ENCODE data around the gene RCC2.
"Not testable (repeated sequence)": the region's sequence is repeated elsewhere in the genome, so short reads cannot be mapped to it uniquely, and the experiment has no call there.

The RCC2 gene

DNA sequence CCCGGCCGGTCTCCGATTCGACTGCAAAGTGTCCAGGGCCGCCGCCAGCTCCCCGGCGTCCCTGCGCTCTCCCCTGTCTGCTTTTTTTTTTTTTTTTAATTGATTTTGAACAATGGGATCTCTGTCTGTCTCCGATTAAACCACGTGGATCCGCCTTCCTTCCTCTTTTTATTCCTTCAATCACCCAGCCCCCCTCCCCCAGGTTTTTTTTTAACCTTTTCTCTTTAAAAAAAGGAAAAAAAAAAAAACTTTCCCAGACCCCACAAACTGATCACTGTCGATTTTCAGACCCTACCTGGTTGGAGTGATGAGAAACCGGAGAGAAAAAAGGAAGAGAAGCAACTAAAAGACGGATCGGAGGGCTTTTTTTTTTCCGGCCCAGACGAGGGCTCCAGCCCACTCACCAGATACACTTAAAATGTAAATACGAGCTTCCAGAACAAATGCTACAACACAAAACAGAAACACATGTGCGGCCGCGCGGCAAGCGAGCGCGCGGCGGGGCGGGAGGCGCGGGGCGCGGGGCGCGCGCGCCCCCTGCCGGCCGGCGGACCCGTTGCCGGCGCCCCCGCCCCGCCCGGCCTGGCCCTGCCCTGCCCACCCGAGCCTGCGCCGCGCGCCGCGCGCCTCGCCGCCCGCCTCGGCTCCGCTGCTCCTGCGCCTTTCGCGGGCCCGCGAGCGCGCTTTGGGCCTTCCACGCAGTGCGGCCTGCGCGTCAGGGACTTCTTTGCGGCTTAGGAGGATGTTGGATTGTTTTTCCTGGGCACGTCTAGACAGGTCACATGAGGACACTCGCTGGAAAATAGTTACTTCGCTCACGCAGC is at the start of gene RCC2:
Gene RCC2, minus strand, starts transcription at position 428 of the 824 bp plus-strand sequence. CDS start 1,163 bp downstream, outside the sequence.
- peak; percentile 59 for DNase-seq

- DNase-seq: no peak
Observed at GRCh38 chr1:17486242-17486641, 46.8 kb upstream of the RCC2 start.

GRCh38 chr1:17485281-17485680 is 45.8 kb upstream of the RCC2 start:
- DNase-seq: no peak

GRCh38 chr1:17481981-17482380 is 42.5 kb upstream of the RCC2 start:
- DNase-seq: not testable (repeated sequence)

DNA sequence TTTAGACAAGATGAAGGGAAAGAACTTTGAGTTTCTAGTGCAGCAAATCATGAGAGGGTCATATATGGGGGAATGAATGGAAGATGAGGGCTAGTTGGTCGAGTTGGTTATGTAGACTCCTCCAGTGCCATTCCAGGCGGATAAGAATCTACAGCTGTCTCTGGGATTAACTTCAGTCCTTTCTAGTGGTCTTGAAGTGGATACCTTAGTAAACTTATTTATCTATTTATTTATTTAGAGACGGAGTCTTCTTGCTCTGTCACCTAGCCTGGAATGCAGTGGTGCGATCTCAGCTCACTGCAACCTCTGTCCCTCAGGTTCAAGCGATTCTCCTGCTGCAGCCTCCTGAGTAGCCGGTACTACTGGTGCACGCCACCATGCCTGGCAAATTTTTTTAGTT is 41.4 kb upstream of the RCC2 start:
- no peak for DNase-seq

GRCh38 chr1:17475752-17476151 is 36.3 kb upstream of the RCC2 start:
- DNase-seq: no peak

- DNase-seq: not testable (repeated sequence)
Observed at GRCh38 chr1:17474836-17475555, 35.5 kb upstream of the RCC2 start.

DNA sequence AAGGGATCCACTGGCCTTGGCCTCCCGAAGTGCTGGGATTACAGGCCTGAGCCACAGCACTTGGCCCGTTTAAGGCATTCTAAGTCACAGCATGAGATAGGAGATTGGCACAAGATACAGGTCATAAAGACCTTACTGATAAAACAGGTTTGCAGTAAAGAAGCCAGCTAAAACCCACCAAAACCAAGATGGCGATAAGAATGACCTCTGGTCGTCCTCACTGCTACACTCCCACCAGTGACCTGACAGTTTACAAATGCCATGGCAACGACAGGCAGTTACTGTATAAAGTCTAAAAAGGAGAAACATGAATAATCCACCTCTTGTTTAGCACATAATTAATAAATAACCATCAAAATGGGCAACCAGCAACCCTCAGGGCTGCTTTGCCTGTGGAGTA is 33.3 kb upstream of the RCC2 start:
- no peak for DNase-seq

GRCh38 chr1:17471393-17471792 is 31.9 kb upstream of the RCC2 start:
- DNase-seq: no peak

- no peak for DNase-seq
Observed at GRCh38 chr1:17470021-17470799, 30.7 kb upstream of the RCC2 start.

DNA sequence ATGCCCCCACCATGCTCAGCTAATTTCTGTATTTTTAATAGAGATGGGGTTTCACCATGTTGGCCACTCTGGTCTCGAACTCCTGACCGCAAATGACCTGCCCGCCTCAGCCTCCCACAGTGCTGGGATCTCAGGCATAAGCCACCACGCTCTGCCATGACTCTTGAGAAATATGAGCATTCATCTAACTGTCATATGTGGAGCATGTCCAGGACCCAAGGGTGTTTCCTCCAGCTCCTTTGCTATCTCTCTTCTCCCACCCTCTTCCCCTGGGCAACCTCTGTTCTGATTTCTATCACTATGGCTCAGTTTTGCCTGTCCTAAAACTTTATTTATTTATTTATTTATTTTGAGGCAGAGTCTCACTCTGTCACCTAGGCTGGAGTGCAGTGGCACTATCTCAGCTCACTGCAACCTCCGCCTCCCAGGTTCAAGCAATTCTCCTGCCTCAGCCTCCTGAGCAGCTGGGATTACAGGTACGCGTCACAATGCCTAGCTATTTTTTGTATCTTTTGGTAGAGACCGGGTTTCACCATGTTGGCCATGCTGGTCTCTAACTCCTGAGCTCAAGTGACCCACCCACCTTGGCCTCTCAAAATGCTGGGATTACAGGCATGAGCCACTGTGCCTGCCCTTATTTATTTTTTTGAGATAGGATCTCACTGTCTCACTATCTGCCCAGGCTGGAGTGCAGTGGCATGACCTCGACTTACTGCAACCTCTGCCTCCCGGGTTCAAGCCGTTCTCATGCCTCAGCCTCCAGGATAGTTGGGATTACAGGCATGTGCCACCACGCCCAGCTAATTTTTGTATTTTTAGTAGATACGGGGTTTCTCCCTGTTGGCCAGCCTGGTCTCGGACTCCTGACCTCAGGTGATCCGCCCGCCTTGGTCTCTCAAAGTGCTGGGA is 29.1 kb upstream of the RCC2 start:
- DNase-seq: not testable (repeated sequence)

DNA sequence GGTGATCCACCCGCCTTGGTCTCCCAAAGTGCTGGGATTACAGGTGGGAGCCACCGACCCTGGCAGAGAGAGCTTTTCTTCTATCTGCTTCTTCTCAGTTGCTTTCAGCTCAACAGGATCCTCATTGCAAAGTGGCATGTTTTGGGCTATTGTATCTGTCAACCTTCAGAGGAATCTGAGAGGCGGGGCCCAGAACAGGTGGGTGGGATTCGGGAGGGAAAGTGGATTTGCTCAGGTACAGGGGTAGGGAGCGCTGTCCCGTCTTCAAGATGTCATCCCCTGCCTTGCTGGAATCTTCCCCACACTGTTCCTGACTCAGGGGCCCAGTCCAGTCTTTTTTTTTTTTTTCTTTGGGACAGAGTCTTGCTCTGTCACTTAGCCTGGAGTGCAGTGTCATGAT is 26.9 kb upstream of the RCC2 start:
- DNase-seq: no peak

DNA sequence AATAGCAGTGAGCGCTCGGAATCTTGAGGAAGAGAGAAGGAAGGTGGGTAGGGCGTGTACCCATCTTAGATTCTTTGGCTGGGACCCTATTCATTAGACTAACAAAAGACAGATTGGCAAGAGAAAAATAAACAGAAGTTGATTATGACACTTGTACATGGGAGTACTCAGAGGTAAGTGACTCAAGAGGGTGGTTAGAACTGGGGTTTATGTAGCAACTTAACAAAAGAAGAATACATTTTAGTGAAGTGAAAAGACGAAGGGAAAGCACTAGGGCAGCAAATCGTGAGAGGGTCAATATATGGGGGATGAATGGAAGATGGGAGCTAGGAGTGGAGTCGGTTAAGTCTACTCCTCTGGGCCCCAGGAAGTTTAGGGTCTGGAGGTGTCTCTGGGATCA is 25.8 kb upstream of the RCC2 start:
- no peak for DNase-seq

GRCh38 chr1:17463991-17464390 is 24.5 kb upstream of the RCC2 start:
- DNase-seq: no peak

DNA sequence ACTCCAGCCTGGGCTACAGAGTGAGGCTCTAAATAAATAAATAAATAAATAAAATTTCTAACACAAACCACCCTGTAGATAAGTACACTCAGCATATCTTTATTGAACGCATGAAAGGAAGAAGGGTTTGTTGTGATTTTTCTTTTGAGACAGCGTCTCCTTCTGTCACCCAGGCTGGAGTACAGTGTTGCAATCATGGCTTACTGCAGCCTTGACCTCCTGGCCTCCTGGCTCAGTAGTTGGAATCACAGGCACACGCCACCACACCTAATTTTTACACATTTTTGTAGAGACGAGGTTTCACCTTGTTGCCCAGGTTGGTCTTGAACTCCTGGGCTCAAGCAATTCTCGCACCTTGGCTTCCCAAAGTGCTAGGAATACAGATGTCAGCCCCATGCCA is 23.2 kb upstream of the RCC2 start:
- no peak for DNase-seq

- DNase-seq: no peak
Observed at GRCh38 chr1:17460219-17460618, 20.7 kb upstream of the RCC2 start.

DNA sequence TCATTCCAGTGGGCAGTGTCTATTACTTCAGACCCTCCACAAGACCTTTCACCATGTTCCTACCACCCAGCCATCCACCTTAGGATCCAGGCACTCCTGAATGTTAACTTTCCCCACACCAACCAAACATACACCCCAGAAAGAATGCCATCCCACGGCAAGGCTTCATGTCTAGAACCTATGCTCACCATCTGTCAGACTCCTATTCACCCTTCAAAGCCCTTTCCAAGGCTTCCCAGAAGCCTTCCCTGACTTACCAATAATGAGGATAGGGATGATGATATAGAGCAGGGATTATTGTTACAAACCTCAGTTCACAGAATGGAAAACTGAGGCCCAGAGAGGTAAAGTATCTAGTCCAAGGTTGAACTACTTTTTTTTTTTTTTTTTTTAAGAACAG is 19.3 kb upstream of the RCC2 start:
- DNase-seq: no peak

- DNase-seq: no peak
Observed at GRCh38 chr1:17452686-17453085, 13.2 kb upstream of the RCC2 start.

DNA sequence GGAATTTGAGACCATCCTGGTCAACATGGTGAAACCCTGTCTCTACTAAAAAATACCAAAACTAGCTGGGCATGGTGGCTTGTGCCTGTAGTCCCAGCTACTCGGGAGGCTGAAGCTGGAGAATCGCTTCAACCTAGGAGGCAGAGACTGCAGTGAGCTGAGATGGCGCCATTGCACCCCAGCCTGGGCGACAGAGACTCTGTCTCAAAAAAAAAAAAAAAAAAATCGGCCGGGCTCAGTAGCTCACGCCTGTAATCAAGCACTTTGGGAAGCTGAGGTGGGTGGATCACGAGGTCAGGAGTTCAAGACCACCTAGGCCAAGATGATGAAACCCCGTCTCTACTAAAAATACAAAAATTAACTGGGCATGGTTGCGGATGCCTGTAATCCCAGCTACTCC is 12.7 kb upstream of the RCC2 start:
- DNase-seq: not testable (repeated sequence)

- no peak for DNase-seq
Observed at GRCh38 chr1:17451731-17452130, 12.3 kb upstream of the RCC2 start.

DNA sequence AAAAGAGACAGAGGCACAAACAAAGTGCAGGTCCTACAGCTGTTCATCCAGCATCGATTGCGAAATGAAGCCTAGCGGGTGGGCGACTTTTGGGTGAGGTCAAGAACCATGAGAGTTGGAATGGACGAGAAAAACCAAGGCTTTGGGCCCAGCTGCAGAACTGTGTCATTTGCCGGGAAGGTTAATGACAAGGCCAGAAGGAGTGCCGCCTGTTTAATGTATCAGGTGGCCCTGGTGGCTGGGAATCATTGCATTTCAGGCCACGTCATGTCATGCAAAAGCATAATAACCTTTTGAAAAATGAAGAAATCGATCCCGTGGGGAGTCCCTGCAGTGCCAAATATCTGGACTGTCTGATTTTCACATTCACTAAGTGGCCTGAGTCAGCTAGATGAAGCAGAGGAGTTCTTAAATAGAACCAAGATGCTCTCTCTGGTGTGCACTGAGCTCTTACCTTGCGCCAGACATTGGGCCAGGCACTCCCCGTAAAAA is 8.1 kb upstream of the RCC2 start:
- no peak for DNase-seq

GRCh38 chr1:17442841-17443240 is 3.4 kb upstream of the RCC2 start:
- DNase-seq: no peak
